GM18907 (cell line): ENCODE measurements around the gene RAB14.
"Not testable (repeated sequence)": the region's sequence is repeated elsewhere in the genome, so short reads cannot be mapped to it uniquely, and the experiment has no call there.

ENCODE experiments used
- ATAC-seq: cut with Tn5 transposase; IDR thresholded peaks from one replicate; pipeline ENCODE4 v1.9.1; 2021; ENCODE audit warnings: mild to moderate bottlenecking, moderate library complexity; ENCODE audit not compliant: unreplicated experiment

The RAB14 gene

DNA sequence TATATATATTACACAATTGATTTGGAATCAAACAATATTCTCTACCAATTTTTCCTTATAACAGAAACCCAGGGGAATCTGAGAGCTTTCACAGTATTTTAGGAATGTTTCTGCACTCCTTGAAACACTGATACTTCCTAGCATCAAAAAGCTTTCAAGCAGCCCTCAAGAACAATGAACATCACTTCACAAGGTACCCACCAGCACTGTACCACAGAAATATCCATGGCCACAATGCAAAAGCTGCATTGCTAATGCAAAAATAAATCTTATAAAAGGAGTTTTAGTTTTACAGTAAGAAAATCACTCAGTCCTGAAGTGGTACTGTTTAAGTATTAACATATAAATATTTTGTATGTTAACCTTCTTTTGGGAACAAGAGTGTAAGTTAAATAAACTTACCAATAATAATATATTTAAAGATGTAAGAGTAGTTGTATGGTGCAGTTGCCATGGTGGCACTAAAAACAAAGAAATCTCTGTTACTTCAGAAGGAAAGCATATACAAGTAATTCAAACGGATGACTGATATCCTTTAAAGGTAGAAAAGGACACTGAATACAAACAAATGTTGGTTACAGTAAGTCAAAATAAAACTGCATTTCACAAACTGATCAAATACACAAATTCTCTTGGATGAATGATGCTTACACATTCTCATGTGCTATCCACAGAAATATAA lies 8.6 kb downstream of the RAB14 start:
- no peak for ATAC-seq

DNA sequence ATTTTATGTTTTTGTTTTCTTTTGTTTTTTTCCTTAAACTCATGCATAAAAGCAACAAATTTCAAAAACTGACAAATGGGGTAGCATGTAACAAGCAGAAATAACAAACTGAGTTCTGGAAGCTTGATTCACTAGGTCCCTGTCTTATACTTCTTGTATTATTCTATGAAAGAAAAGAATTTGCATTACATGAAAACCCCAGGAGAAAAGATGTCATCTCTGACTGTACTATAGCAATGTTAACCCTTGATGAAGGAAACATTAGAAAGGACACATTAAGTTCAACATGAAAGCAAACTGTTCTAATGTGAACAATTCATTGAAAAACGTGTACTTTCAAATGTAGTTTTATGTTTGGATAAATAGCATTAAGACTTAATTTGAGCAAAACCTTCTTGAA lies 9.2 kb downstream of the RAB14 start:
- ATAC-seq = no peak

DNA sequence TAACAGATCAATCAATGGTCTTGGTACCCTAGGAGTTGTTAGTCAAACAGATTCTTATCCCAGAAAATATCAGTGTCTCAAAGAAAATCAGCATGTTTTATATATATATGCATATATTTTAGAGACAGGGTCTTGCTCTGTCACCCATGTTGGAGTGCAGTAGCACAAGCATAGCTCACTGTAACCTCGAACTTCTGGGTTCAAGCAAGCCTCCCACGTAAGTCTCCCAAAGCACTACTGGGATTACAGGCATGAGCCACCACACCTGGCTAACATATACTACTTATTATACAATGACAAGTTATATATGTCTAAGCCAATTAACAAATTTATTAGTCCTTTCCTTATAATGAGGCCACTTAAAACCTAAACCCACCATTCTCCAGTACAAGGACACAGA lies 10.4 kb downstream of the RAB14 start:
- ATAC-seq = no peak

DNA sequence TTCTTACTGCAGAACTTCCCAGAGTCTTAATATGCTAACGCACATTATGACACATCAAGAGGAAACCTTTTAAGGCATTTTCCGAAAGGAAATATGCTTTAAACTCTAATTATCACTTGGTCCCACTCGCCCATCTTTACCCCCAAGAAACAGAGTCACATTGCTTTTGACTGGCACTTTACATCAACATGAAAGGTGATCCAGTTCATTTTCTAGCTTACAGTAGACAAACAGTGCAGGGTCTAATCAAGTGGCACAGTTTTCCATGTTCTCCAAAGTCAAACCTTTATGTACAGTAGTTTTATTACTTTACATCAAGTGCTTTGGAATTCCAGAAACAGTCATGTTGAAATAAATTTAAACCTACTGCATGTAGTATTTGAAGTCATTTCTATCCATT lies 12.0 kb downstream of the RAB14 start:
- ATAC-seq = no peak

DNA sequence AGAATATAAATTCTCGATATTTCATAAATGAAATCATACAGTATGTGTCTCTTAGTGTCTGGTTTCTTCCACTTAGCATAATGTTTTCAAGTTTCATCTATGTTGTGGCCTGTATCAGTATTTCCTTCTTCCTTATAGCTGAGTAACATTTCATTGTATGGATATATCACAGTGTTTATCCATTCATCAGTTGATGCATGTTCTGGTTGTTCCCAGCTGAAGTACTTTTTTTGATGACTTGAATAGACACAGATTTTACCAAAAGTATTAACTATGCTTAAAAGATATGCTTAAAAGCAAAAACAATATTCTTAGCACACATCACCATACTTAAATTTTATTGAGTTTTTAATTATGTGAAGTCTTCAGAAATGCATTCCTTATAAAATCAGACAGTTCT lies 12.7 kb downstream of the RAB14 start:
- no peak for ATAC-seq

DNA sequence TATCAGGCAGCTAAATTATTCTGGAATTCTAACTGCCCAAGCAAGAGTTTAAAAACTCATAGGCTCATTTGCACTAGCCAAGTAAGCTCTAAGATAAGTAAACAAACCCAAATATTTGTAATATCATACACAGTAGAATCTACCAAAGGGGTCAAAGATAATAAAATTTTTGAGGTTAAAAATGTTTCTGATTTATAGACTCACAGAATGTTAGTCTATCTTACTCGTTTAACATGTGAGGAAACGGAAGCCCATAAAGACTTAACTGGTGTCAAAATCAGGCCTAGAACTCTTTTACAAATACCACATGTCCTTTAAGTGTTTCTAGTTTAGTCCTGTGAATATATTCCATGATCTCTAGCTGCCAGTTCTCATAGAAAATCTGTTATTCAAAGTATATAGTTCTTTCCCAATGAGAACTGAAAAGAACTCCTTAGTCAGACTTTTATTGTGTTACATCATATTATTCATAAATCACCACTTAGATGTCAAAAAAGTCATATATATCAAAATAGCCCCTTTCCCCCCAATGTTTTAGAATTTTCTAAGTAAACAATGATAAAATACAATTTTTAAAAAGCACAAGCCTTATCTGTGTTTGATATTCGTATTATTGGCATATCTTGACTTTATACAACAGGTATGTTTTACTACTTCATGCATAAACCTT lies 13.9 kb downstream of the RAB14 start:
- ATAC-seq = no peak

DNA sequence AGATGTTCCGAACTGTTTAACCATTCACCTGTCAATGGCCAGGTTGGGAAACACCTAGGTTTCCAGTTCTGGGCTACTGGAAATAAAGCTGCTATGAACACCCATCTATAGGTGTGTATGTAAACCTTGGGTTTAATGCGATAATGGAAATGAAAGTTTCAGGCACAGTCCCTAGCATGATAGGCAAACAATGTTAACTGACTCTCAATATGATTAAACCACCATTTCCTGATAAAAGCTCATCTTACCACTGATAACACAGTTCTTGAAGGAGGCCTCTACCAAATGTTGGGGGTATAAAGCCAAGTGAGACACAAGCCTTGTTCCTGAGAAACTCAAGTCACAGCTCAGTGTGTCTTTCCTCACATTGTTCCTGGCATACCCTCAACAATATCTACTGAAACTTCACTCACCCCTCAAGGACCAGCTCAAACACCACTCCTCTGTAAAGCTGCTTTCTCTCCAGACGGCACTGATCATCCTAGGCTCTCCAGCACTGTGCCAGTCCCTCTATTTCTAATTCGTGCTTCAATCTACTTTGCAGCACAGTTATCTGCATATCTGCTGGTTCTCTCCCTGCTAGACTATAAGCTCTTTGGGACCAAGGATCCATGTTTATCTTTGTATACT lies 15.8 kb downstream of the RAB14 start:
- no peak for ATAC-seq

DNA sequence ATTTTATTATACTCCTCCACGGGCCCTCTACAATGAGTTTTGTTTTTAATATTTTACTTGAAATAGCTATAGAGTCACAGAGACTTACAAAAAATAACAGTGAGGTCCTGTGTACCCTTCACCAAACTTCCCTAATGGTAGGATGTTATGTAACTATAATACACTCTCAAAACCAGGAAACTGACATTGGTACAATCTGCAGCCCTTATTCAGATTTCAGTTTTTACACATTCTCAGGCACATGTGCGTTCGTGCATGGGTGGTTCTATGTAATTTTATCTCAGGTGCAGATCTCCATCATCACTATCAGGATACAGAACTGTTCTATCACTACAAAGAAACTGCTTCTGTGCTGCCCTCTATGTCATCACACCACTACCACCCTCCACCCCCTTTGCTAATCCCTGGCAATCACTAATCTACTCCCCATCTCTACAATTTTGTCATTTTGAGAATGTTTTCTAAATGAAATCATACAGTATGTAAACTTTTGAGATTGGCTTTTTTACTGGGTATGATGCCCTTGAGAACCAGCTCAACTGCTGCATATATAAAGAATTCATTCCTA lies 16.4 kb downstream of the RAB14 start:
- no peak for ATAC-seq

DNA sequence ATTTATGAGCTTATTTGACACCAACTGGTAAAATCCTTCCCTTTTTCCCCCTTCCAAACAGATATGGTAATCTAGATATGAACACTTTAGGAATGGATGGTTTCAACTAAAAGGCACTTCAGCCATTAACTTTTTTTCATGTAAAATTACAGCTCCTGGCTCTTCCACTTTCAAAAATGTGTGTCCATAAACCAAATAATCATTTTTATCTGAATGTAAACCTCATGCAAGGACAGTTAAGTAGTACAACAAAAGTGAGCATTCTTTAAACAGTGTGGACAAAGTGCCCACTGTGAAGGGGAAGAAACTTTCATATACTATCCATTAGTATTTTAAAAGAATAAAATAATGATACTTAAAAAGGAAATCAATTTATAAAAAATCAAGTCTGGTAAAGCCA lies 17.2 kb downstream of the RAB14 start:
- ATAC-seq = no peak

DNA sequence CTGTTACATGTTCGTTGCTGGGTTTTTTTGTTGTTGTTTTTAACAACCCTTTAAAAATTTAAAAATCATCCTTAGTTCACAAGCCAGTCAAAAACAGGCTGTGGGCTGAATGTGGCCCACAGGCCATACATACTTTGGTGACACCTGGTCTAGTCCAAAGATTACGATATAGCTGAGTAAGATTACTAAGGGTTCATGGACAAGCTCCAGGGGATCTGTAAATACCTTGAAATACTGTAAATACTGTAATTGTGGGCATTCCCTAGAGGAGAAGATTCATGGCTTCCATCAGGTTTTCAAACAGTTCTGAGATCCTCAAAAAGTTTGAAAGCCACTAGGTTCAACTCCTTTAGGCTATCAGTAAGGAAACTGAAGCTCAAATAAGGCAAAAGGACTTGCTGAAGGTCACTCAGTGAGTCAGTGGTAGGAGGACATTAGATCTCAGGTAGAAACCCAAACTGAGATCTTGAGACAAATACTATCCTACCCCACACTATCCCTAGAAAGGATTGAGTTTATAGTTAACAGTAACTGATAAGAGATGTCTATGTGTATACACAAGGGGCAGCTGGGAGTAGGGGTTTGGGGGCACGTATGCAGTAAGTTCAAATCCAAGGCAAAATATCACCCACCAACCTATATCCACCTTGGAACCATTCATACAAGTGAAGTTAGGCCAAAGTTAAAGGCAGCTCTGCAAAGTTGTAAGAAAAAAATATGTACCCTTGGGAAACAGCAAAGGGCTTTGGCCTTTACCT lies 17.8 kb downstream of the RAB14 start:
- no peak for ATAC-seq

DNA sequence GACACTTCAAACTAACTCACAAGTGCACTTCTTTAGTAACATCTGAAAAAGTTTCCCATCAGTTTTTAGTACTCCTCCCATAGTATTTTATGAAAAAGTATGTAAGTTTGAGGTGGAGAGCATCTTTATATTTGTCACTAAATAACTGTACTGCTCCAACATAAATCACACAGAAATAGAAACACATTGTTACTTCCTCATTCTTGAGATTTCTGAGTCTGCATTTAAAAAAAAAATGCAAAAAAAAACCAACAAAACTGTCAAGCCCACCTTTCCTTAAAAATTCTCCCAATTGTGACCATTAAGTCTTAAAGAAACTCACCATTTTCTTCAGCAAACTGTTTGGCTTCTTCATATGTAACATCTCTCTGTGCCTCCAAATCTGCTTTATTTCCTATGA lies 18.7 kb downstream of the RAB14 start:
- ATAC-seq = no peak

DNA sequence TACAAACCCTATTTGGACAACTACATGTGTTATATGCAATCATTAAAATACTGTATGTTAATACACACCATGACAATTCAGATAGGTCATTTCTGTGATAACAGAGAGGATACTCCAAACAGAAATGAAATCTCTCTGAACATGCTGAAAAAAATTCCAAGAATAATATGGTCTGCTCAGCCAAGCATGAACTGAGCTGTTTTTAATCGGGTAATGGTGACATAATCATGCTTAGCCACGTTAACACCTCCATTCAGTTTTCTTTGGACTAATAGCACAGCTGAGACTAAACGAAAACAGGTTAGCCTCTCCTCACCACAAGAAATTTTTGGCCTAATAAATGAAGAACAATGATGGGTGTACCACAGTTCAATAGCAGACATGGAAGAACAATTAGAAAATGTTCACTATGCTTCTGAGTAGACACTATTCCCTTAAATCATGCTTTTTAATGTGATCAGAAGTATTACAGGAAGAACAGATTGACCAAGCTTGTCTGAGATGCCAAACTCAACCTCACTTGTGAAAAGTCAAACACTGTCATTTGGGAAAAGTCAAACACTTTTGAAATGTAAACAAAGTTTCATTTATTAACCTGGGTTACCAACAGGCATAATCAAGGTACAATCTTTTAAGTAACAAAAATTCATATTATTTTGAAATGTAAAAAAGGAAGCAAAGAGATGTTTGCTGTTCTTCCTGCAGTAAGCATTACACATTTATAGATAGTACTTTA lies 19.4 kb downstream of the RAB14 start:
- ATAC-seq = no peak

DNA sequence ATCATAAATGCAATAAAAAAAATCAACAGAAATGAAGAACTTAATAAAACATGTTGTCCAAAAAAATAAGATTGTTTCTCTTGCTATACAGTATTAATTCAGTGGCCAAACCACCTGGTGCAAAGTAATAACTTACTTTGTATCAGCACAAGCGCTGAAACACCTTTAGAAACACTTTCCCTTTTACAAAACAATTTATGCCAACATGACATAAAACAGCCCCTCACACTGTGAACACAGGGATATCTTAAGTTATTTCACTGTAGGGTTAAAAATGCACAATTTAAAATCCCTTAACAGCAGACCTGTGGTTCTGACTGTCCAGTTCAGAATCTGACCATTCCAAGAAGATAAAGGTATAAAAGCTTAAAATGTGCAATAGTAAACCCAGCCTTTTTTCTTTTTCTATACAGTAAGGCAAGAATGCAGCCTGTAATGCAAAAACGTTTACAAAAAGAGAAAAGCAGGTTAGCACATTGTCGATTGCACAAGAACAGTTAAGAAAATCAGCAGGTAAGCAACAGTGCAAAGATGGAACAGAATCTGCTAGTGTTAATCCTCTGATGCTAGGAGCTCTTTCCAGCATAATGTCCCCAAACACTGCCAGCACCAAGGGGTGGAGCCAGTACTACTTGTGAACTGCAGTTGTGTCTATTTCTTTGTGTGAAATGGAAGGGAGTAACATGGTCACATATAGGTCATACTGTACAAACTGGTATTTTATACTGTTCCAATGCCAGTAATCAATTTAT lies 21.6 kb downstream of the RAB14 start:
- no peak for ATAC-seq

DNA sequence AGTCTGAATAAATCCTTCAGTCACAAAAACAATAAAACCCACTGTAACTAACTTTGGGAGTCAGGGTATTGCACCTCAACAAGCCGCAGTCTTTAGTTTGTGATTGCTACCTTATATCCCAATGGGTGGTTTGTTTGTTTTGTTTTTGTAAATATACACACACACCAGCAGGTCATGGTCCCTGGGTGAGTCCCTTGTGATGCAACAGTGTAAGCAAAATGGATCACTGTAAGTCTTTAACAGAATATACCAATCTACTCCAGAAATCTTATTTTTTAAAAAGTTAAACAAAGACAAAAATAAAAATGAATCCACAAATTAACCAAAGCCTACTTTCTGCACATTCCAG lies 22.3 kb downstream of the RAB14 start:
- not testable (repeated sequence) for ATAC-seq

DNA sequence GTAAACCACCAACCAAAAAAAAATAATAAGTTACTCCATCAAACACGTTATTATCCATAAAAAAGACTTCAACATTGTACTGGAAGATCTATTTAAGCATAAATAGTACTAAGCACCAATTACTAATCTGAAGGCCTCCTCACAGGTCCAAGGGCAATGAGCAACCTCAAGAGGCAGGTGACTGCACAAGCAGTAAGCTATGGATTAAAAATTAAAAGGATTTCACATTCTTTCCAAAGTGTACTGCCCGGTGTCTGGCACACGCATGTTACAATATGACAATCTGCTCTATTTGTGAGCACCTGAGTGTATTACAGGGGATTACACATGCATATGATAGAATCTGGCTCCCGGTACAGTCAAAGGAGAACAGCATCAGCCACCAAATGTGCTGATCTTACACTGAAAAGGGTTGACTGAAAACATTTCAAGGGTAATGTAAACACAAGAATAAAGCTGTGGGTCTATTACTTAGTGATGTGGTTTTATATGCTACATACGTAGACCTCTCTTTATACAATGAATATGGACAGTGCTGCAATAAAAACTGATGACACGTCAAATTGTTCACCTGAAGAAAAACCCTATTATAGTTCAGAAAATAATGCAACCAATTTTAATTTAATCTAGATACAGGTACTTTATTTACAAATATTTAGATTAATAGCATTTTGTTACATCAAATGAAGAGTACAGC lies 22.8 kb downstream of the RAB14 start:
- ATAC-seq = no peak

DNA sequence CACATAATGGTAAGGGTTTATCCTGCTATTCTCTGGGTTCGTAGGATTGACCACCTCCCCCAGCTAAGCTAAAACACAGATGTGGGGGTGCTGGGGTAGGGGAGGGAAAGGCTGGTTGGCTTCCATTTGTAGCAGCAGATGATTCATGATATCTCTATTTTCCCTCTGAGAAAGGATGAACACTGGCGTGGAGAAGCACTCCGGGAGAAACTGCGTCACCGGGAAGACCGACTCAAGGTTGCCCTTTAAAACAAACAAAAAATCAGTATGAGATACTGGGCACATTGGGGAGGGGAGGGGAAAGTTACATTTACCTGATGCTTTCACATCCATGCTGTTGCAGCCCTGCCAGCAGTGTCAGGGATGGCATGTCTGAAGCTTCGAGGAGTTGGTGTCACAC lies 28.2 kb downstream of the RAB14 start:
- ATAC-seq = no peak

DNA sequence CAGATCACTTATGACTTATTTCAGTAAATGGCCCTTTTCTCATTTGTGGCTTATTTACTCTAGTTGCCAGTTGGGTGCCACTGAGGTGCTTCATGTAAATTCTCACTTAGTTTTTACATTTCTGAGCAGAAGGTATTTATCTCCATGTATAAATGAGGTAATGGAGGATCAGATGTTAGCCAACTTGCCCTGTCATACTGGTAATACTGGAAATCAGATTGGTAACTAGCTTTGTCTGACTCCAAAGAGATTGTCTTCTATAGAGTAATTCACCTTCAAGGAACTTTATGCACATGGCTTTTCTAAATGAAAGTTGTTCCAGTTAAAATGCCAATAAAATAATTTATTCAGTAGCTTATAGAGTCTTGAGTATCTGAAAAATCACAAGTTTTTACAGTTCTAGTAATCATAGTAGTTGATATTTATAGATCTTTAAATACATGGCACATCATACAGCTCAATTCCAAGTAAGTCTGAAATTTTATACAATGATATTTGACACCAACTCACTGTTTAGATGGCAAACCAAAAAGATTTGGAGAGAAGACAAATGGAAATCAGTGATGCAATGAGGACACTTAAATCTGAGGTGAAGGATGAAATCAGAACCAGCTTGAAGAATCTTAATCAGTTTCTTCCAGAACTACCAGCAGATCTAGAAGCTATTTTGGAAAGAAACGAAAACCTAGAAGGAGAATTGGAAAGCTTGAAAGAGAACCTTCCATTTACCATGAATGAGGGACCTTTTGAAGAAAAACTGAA lies 28.8 kb downstream of the RAB14 start:
- ATAC-seq = no peak

DNA sequence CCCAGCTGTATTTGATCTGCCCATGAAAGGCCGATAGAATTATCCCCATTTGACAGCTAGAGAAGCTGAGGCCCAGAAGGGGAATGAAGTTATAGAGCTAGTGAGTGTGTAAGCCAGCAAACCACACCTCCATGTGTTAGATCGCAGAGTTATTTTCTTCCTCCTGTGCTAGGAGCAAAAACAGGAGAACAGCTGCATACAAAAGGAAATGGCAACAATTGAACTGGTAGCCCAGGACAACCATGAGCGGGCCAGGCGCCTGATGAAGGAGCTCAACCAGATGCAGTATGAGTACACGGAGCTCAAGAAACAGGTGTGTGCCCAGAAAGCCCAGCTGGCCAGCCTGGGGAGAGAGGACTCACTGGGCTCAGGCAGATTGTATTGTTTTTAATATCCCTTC lies 30.4 kb downstream of the RAB14 start:
- ATAC-seq = no peak

DNA sequence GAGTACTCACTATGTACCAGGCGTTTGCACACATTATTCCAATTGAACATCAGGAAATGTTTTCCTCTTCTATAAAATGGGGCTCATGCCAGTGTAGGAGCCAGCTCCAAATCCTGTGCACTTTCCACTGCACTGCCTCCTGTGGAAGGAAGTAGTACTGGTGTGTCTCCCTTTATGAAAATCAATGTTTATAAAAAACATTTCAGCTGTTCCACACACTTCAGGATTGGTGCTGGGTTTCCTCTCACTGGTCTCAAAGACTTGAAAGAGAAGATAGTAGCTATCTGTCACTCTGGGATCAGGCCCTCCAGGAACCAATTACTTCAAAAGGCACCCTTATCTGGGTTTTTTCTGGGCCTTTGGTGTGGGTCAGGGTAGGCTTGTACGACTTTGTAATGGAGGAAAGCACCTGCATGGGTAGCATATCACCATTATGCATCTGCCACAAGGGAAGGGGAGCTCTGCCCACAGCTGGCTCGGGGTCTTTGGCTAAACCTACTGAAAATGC lies 32.5 kb downstream of the RAB14 start:
- no peak for ATAC-seq
